K562 (cell line): ENCODE measurements around the gene MAP3K2. TPM values are rescaled to one million over a fixed set of nuclear protein-coding genes. Genes with fewer than 3 reads are reported as not detected.

ENCODE experiments used
- ATAC-seq: fragments of 200-7000 bp; cut with Tn5 transposase; 3 replicates; pipeline ENCODE4 v1.9.1; 2020; ENCODE audit warnings: moderate library complexity
- BruUV-seq: library from RNA; stranded (reverse); fragments of 400-500 nt; replicated peaks from 2 replicates; lab custom pipeline; 2021; lab: Mats Ljungman, UMichigan
- CTCF ChIA-PET: fragments of 300-600 bp; formaldehyde crosslinking; extraction: SDS; loops from one replicate; lab custom pipeline; 2021; ENCODE audit warnings: low intra/inter-chr PET ratio; lab: Yijun Ruan, JAX
- POLR2A ChIA-PET: fragments of 300-600, 350-650 bp; sonication (Branson Sonifier 250); formaldehyde crosslinking; extraction: SDS; loops from one replicate; lab custom pipeline; 2021; ENCODE audit warnings: antibody characterized with exemption, inconsistent platforms; lab: Yijun Ruan, JAX
- DNase-seq, 4 experiments: peaks; one replicate each; pipeline versions ENCODE4 v3.0.0 to v3.0.0-alpha.2; 2011 to 2018; ENCODE audit warnings: low spot score in 3 of 4, mixed read lengths in 3 of 4; ENCODE audit errors: extremely low read depth in 1 of 4
- FAIRE-seq: peaks from 2 replicates; lab custom pipeline; 2011; peaks lifted over from hg19 to GRCh38; lab: Jason Lieb, UNC
- H2AFZ ChIP-seq: 2 replicates; pipeline ENCODE4 v1.6.0; 2011; ENCODE audit warnings: low read depth, low read length, control low read depth, inconsistent platforms
- H3K27ac ChIP-seq: fragments of 200-600 bp; 3 replicates; pipeline ENCODE4 v1.8.0; 2011; ENCODE audit warnings: low read depth, mild to moderate bottlenecking, control low read depth, inconsistent platforms, low read length, moderate library complexity, mixed read lengths; ENCODE audit errors: extremely low read depth
- H3K27me3 ChIP-seq, 2 experiments: fragments of 300-600 bp in 1 of 2; 2 replicates in 1 of 2; 3 replicates in 1 of 2; pipeline versions ENCODE4 v1.6.0 to v1.8.0; 2011; ENCODE audit warnings: inconsistent platforms in 2 of 2, low read length in 2 of 2, mild to moderate bottlenecking in 1 of 2, mixed read lengths in 1 of 2, moderate library complexity in 1 of 2; ENCODE audit not compliant: control insufficient read depth in 2 of 2, insufficient read depth in 2 of 2
- H3K36me3 ChIP-seq: fragments of 300-600 bp; 3 replicates; pipeline ENCODE4 v1.8.0; 2011; ENCODE audit warnings: mild to moderate bottlenecking, low read length, inconsistent platforms; ENCODE audit not compliant: control insufficient read depth, insufficient read depth
- H3K4me1 ChIP-seq, 2 experiments: fragments of 200-600 bp in 1 of 2; replicated peaks in 1 of 2; 2 replicates in 1 of 2; 3 replicates in 1 of 2; pipeline versions ENCODE4 v1.5.1 to v1.8.0; 2011; ENCODE audit warnings: inconsistent platforms in 2 of 2, low read length in 2 of 2, mild to moderate bottlenecking in 1 of 2, mixed read lengths in 1 of 2, moderate library complexity in 1 of 2; ENCODE audit not compliant: control insufficient read depth in 2 of 2, insufficient read depth in 2 of 2
- H3K4me2 ChIP-seq: 2 replicates; pipeline ENCODE4 v1.6.1; 2011; ENCODE audit warnings: low read length, control low read depth, inconsistent platforms, mixed read lengths; ENCODE audit not compliant: insufficient read depth
- H3K4me3 ChIP-seq: fragments of 200-600 bp; sonication (generic), shearing (Covaris generic); 2 replicates; pipeline ENCODE4 v1.5.1; 2016; ENCODE audit warnings: control low read depth, inconsistent platforms
- H3K79me2 ChIP-seq: fragments of 200-600 bp; 3 replicates; pipeline ENCODE4 v1.8.0; 2011; ENCODE audit warnings: low read length, inconsistent platforms; ENCODE audit not compliant: control insufficient read depth, insufficient read depth
- H3K9ac ChIP-seq, 2 experiments: 2 replicates each; pipeline versions ENCODE4 v1.6.0 to v1.6.1; 2011; ENCODE audit warnings: low read depth in 2 of 2, low read length in 2 of 2, control low read depth in 1 of 2, inconsistent platforms in 1 of 2, mild to moderate bottlenecking in 1 of 2, mixed read lengths in 1 of 2; ENCODE audit not compliant: insufficient read depth in 1 of 2
- H3K9me1 ChIP-seq: one replicate; pipeline ENCODE4 v1.6.0; 2011; ENCODE audit warnings: inconsistent platforms, mild to moderate bottlenecking, low read length, moderate library complexity; ENCODE audit not compliant: control insufficient read depth, insufficient read depth
- H3K9me3 ChIP-seq: replicated peaks from 2 replicates; pipeline ENCODE4 v1.5.1; 2011; ENCODE audit warnings: low read depth, low read length, inconsistent platforms; ENCODE audit not compliant: control insufficient read depth, insufficient read depth
- H4K20me1 ChIP-seq: replicated peaks from 2 replicates; pipeline ENCODE4 v1.6.1; 2011; ENCODE audit warnings: low read length, inconsistent platforms, mixed read lengths; ENCODE audit not compliant: control insufficient read depth, insufficient read depth
- CEBPG ChIP-seq, 3 experiments: fragments of 200-800 bp in 1 of 3; sonication (Bioruptor generic) in 1 of 3; sonication (generic) in 1 of 3; formaldehyde crosslinking in 1 of 3; IDR thresholded peaks in 2 of 3; conservative IDR thresholded peaks in 1 of 3; 2 replicates each; pipeline versions ENCODE4 v1.6.1 to v1.8.0; 2016 to 2022; ENCODE audit warnings: missing compliant biosample characterization in 2 of 3, missing genetic modification characterization in 2 of 3, mild to moderate bottlenecking in 1 of 3, missing genetic modification reagents in 1 of 3
- CTBP1 ChIP-seq: fragments of 450-650 bp; IDR thresholded peaks from 2 replicates; pipeline ENCODE4 v1.6.1; 2016; ENCODE audit warnings: borderline replicate concordance
- CXXC5 ChIP-seq: fragments of 250-450 bp; sonication (Bioruptor Pico); IDR thresholded peaks from 2 replicates; pipeline ENCODE4 v1.8.0; 2022; ENCODE audit warnings: inconsistent platforms, mild to moderate bottlenecking, moderate library complexity
- HNRNPL ChIP-seq: fragments of 200-400 bp; formaldehyde crosslinking; IDR thresholded peaks from 2 replicates; pipeline ENCODE4 v1.6.1; 2017; ENCODE audit warnings: low read depth, mild to moderate bottlenecking, low read length
- NR2C1 ChIP-seq, 2 experiments: fragments of 450-650 bp; IDR thresholded peaks; 2 replicates each; pipeline ENCODE4 v1.6.1; 2017; ENCODE audit warnings: mild to moderate bottlenecking in 2 of 2, antibody characterized with exemption in 1 of 2, inconsistent platforms in 1 of 2, missing compliant biosample characterization in 1 of 2, missing genetic modification characterization in 1 of 2
- RAD51 ChIP-seq: fragments of 450-650 bp; IDR thresholded peaks from 2 replicates; pipeline ENCODE4 v1.7.1; 2016; ENCODE audit warnings: low read depth, mild to moderate bottlenecking, borderline replicate concordance
- RBM14 ChIP-seq: fragments of 200-400 bp; formaldehyde crosslinking; IDR thresholded peaks from 2 replicates; pipeline ENCODE4 v1.6.1; 2018; ENCODE audit warnings: low read depth, mild to moderate bottlenecking, low read length, moderate library complexity, borderline replicate concordance; ENCODE audit not compliant: insufficient read depth
- SAFB ChIP-seq: fragments of 200-400 bp; formaldehyde crosslinking; IDR thresholded peaks from 2 replicates; pipeline ENCODE4 v1.6.1; 2017; ENCODE audit warnings: low read depth, low read length, borderline replicate concordance
- SMARCE1 ChIP-seq: fragments of 450-650 bp; IDR thresholded peaks from 2 replicates; pipeline ENCODE4 v1.7.1; 2016; ENCODE audit warnings: mild to moderate bottlenecking
- SPI1 ChIP-seq: IDR thresholded peaks from 2 replicates; pipeline ENCODE4 v1.6.1; 2011; ENCODE audit warnings: low read depth, low read length, control low read depth, borderline replicate concordance
- ZNF766 ChIP-seq: fragments of 200-800 bp; sonication (Bioruptor generic); conservative IDR thresholded peaks from 2 replicates; pipeline ENCODE4 v1.6.1; 2016; ENCODE audit warnings: missing genetic modification characterization, missing compliant biosample characterization
- WGBS: fragments of 100-300 bp; shearing (Covaris generic); methylation state at CpG from one replicate; pipeline ENCODE4 v1.1.6; 2016; ENCODE audit warnings: low coverage, mixed read lengths; ENCODE audit not compliant: insufficient coverage; ENCODE audit errors: missing lambda C conversion rate; 5-methylcytosine and 5-hydroxymethylcytosine counted together
- in situ Hi-C: fragments of 300-500 bp; cut with MboI; formaldehyde crosslinking; loops from 4 replicates; pipeline ENCODE4 v1.15.0; 2018; ENCODE audit warnings: inconsistent platforms, mixed read lengths
- intact Hi-C: fragments of 100-400 bp; cut with micrococcal nuclease; formaldehyde crosslinking; loops from 2 replicates; pipeline ENCODE4 v1.14.2; 2022
- polyA plus RNA-seq, 8 experiments: library from polyadenylated mRNA; depleted of rRNA in 4 of 8; stranded (reverse) in 5 of 8; unstranded in 3 of 8; fragments of >200 nt; fragmentation: Nextera tagmentation in 2 of 8; fragmentation: Illumina TruSeq in 1 of 8; extraction: Ambion mirVana in 2 of 8; extraction: Trizol in 1 of 8; gene quantifications; 2 replicates each; pipeline versions ENCODE4 v1.2.1 to v1.2.3, GENCODE V29; 2011 to 2014; ENCODE audit warnings: inconsistent platforms in 1 of 8, missing spikeins in 1 of 8
- total RNA-seq, 7 experiments: library from RNA; depleted of rRNA in 6 of 7; stranded (reverse); fragments of >200 nt in 6 of 7; fragmentation: Illumina TruSeq in 2 of 7; extraction: Trizol in 2 of 7; gene quantifications; 2 replicates each; pipeline versions ENCODE4 v1.2.1 to v1.2.3, GENCODE V29; 2011 to 2021; ENCODE audit warnings: low replicate concordance in 1 of 7
- TF ChIP-seq, protein P1 (sequence below): sonication (generic); formaldehyde crosslinking; IDR thresholded peaks from 2 replicates; pipeline ENCODE4 v1.9.0; 2022; ENCODE audit warnings: mild to moderate bottlenecking, missing genetic modification reagents
- TF ChIP-seq, protein P2 (sequence below): fragments of 450-650 bp; IDR thresholded peaks from 2 replicates; pipeline ENCODE4 v1.6.1; 2016
- TF ChIP-seq, protein P3 (sequence below): fragments of 450-650 bp; formaldehyde crosslinking; IDR thresholded peaks from 2 replicates; pipeline ENCODE4 v1.4.0; 2020; ENCODE audit warnings: mild to moderate bottlenecking, mixed read lengths

MAP3K2 gene
- total and polyA plus RNA-seq, 9 of the 15 experiments (the other 6 are each of a cell fraction or from before 2014, with no cell fraction given) = 1.2 to 14.2 (median 5.7) TPM

DNA sequence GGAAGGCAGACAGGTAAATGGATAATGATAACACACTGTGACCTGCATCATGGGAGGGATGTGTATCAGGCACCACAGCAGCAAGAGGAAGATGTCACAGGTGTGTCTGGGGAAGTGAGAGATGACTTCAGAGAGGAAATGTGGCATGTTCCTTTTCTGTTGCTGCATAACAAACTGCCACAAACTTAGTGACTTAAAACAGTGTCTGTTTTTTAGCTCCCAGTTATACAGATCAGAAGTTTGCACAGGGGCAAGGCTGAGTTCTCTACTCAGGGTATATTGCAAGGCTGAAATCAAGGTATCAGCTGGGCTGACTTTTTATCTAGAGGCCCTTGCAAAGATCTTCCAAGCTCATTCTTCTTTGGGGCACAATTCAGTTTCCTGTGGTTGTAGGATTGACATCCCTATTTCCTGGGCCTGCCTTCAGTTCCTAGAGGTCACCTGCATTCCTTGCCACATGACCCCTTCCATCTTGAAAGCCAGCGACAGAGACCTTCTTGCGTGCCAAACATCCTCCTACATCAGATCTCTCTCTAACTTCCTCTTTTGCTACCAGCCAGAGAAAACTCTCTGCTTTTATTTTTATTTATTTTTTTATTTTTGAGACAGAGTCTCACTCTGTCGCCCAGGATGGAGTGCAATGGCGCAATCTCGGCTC is 2.1 kb upstream of the MAP3K2 start:
- Histone ChIP-seq H3K27ac (no peak overlapping the region), H4K20me1 (peaks cover 3% of the 10 kb centered on the region; the same call in 1 of the 2 replicates), H3K4me2 (no peak overlapping the region), H3K9ac (no peak overlapping the region), H3K4me3 (no peak overlapping the region), H3K79me2 (peaks cover 28% of the 10 kb centered on the region), H3K9me1 (no peaks in the 10 kb centered on the region), H2AFZ (no peak overlapping the region), H3K4me1 (peaks cover 20 to 42% of the 10 kb centered on the region in 2 experiments; a peak in 4 of 5 replicates), H3K36me3 (no peaks in the 10 kb centered on the region; the same call in 2 of the 3 replicates), H3K9me3 (no peaks in the 10 kb centered on the region), H3K27me3 (no peaks in the 10 kb centered on the region; a peak in 1 of 5 replicates)
- TF ChIP-seq, protein P1, sequence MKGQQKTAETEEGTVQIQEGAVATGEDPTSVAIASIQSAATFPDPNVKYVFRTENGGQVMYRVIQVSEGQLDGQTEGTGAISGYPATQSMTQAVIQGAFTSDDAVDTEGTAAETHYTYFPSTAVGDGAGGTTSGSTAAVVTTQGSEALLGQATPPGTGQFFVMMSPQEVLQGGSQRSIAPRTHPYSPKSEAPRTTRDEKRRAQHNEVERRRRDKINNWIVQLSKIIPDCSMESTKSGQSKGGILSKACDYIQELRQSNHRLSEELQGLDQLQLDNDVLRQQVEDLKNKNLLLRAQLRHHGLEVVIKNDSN (CRISPR knock-in tag) = peak; percentile 44; the same call in 1 of the 2 replicates
- TF ChIP-seq RAD51 (peak; percentile 50), RBM14 (no peak), CTBP1 (peak; percentile 52; the same call in 1 of the 2 replicates), CXXC5 (CRISPR knock-in tag) (0 out of 2 replicates have a peak, but pooled peaks have one; percentile 31), SAFB (no peak), SMARCE1 (peak; percentile 29; the same call in 1 of the 2 replicates), HNRNPL (no peak), CEBPG (CRISPR knock-in tag; IDR thresholded peaks at IDR 0.05) (no peak), CEBPG (tag; conservative IDR thresholded peaks at IDR 0.05 in 1 of 2, IDR thresholded peaks at IDR 0.05 in 1 of 2) (peak in 1 of 2 experiments; percentile 19; a peak in 1 of 4 replicates), NR2C1 (IDR thresholded peaks at IDR 0.05) (no peak), NR2C1 (tag; IDR thresholded peaks at IDR 0.05) (peak; percentile 31; the same call in 1 of the 2 replicates), SPI1 (peak; percentile 15; the same call in 1 of the 2 replicates), ZNF766 (CRISPR knock-in tag) (peak; percentile 50; the same call in 1 of the 2 replicates)
- TF ChIP-seq, protein P2, sequence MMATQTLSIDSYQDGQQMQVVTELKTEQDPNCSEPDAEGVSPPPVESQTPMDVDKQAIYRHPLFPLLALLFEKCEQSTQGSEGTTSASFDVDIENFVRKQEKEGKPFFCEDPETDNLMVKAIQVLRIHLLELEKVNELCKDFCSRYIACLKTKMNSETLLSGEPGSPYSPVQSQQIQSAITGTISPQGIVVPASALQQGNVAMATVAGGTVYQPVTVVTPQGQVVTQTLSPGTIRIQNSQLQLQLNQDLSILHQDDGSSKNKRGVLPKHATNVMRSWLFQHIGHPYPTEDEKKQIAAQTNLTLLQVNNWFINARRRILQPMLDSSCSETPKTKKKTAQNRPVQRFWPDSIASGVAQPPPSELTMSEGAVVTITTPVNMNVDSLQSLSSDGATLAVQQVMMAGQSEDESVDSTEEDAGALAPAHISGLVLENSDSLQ = peak; percentile 24; the same call in 1 of the 2 replicates
- TF ChIP-seq, protein P3, sequence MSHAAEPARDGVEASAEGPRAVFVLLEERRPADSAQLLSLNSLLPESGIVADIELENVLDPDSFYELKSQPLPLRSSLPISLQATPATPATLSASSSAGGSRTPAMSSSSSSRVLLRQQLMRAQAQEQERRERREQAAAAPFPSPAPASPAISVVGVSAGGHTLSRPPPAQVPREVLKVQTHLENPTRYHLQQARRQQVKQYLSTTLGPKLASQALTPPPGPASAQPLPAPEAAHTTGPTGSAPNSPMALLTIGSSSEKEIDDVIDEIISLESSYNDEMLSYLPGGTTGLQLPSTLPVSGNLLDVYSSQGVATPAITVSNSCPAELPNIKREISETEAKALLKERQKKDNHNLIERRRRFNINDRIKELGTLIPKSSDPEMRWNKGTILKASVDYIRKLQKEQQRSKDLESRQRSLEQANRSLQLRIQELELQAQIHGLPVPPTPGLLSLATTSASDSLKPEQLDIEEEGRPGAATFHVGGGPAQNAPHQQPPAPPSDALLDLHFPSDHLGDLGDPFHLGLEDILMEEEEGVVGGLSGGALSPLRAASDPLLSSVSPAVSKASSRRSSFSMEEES (CRISPR knock-in tag) = no peak
- ChIA-PET POLR2A (interaction anchor here (0.5 kb wide), 1 partner anchor 136 kb away, joined by 3 read pairs; the partner anchor contains the start of gene IWS1), CTCF (no interaction called here)
- no TSS peak for BruUV-seq
- ATAC-seq (no peak), FAIRE-seq (no peak), DNase-seq (no peak)
- 0% methylated on average over 2 of the region's 5 CpGs for WGBS
- in situ Hi-C loops (no loop called here), intact Hi-C loops (loop anchor here (2.0 kb wide), 1 partner anchor 15 kb away; no protein-coding TSS in a partner anchor)
